ENCODE data around the gene ECE1. TPM values are rescaled to one million over a fixed set of nuclear protein-coding genes. Genes with fewer than 3 reads are reported as not detected.

The ECE1 gene
- total and polyA plus RNA-seq, 9 donors = 37.3 to 313 (median 119) TPM

DNA sequence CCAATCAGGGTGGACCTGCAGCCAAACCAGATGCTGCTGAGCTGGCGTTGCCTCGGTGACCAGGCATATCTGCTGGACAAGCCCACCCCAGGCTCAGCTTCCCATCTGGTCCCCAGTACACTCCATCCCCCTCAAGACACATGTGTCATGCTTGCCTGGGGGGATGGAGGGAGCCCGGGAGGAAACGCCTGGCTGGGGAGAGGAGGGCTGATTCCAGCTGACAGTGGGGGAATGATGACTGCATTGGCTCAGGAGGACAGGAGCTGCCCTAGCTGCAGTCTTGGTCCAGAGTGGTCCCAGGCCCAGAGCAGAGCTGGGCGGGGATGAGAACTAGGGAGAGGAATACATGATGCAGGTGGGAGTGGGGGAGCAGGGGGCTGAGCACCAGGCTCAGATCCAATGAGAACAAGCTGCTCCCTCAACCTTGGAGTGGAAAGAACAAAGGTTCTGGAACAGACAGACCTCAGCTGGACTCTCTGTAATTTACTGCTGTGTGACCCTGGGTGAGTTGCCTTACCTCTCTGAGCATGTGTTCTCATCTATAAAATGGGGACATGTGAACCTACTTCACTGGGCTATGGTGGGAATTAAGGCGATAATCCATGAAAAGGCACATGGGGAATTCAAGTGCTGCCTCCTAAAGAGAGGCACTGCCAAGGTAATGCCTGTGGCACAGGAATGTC lies 23.1 kb upstream of the ECE1 start:
- Histone ChIP-seq H3K27me3 (no peaks in the 10 kb centered on the region), H3K4me1 (ENCODE audit: insufficient read depth) (peaks cover 33% of the 10 kb centered on the region), H3K4me3 (no peak overlapping the region), H3K9me3 (no peaks in the 10 kb centered on the region), H3K36me3 (no peaks in the 10 kb centered on the region), H3K27ac (peak overlapping the region; percentile 45 to 93)
- 31 to 45% (median 45%) methylated on average over 6 of the region's 6 CpGs for WGBS, 3 donors
- intact Hi-C loops (cut with DNase I) = no loop called here
- TF ChIP-seq EP300 (IDR thresholded peaks at IDR 0.05) (no peak), POLR2A (IDR thresholded peaks at IDR 0.05) (no peak)
- TF ChIP-seq, protein P1, sequence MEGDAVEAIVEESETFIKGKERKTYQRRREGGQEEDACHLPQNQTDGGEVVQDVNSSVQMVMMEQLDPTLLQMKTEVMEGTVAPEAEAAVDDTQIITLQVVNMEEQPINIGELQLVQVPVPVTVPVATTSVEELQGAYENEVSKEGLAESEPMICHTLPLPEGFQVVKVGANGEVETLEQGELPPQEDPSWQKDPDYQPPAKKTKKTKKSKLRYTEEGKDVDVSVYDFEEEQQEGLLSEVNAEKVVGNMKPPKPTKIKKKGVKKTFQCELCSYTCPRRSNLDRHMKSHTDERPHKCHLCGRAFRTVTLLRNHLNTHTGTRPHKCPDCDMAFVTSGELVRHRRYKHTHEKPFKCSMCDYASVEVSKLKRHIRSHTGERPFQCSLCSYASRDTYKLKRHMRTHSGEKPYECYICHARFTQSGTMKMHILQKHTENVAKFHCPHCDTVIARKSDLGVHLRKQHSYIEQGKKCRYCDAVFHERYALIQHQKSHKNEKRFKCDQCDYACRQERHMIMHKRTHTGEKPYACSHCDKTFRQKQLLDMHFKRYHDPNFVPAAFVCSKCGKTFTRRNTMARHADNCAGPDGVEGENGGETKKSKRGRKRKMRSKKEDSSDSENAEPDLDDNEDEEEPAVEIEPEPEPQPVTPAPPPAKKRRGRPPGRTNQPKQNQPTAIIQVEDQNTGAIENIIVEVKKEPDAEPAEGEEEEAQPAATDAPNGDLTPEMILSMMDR (IDR thresholded peaks at IDR 0.05) = no peak
- peak in 1 of 5 donors; percentile 57 for DNase-seq

DNA sequence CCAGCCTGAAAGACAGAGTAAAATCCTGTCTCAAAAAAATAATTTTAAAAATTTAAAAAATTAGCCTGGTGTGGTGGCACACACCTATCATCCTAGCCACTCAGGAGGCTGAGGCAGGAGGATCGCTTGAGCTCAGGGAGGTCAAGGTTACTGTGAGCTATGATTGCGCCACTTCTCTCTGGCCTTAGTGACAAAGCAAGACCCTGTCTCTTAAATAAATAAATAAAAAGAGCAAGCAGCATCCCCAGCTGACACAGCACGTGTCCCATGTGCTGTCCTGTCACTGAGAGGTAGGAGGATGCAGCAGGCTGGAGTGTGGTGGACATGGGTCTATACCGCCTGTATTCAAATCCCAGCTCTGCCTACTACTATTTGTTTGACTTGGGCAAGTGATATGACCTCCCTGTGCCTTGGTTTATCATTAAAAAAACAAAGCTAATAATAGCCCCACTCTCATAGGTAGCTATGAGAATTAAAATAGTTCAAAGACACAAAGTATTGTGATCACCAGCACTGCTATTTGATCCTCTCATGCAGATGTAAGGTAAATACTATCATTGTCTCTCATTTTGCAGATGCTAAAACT lies 22.2 kb upstream of the ECE1 start:
- Histone ChIP-seq H3K4me1 (ENCODE audit: insufficient read depth) (peaks cover 31% of the 10 kb centered on the region), H3K27ac (peak overlapping the region in 1 of 2 donors; percentile 45), H3K4me3 (no peak overlapping the region), H3K36me3 (no peaks in the 10 kb centered on the region), H3K27me3 (no peaks in the 10 kb centered on the region), H3K9me3 (no peaks in the 10 kb centered on the region)
- TF ChIP-seq, protein P1 (IDR thresholded peaks at IDR 0.05) = no peak
- TF ChIP-seq EP300 (IDR thresholded peaks at IDR 0.05) = no peak
- TF ChIP-seq POLR2A (IDR thresholded peaks at IDR 0.05) = no peak
- intact Hi-C loops (cut with DNase I) = no loop called here
- 80 to 88% (median 88%) methylated on average over 4 of the region's 4 CpGs for WGBS, 3 donors
- no peak for DNase-seq

DNA sequence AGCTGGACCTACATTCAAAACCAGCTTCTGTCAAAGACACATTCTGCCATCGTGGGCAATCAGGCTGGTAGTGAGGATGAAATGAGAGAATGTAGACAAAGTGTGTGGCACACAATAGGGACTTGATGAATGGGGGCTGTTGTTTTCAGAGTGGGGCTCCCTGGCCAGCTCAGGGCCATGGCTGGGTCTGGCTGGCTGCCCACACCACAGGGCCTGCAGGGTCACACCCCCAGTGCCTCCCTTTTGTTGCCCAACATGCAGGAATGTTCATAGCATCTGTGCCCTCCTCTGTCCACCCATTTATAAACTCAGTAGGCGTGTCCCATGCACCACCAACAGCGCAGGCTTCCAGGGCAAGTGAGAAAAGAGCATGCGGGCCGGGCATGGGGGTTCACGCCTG lies 20.8 kb upstream of the ECE1 start:
- 94 to 97% (median 97%) methylated on average over 6 of the region's 6 CpGs for WGBS, 3 donors
- no peak overlapping the region for H3K4me3 ChIP-seq
- intact Hi-C loops (cut with DNase I) = no loop called here
- H3K27me3 ChIP-seq = no peaks in the 10 kb centered on the region
- peaks cover 27% of the 10 kb centered on the region for H3K4me1 ChIP-seq (ENCODE audit: insufficient read depth)
- no peaks in the 10 kb centered on the region for H3K36me3 ChIP-seq
- H3K9me3 ChIP-seq = no peaks in the 10 kb centered on the region
- TF ChIP-seq EP300 (IDR thresholded peaks at IDR 0.05) (no peak), POLR2A (IDR thresholded peaks at IDR 0.05) (no peak)
- TF ChIP-seq, protein P1 (IDR thresholded peaks at IDR 0.05) = no peak
- DNase-seq = peak in 2 of 5 donors; percentile 36 to 47
- H3K27ac ChIP-seq = no peak overlapping the region

DNA sequence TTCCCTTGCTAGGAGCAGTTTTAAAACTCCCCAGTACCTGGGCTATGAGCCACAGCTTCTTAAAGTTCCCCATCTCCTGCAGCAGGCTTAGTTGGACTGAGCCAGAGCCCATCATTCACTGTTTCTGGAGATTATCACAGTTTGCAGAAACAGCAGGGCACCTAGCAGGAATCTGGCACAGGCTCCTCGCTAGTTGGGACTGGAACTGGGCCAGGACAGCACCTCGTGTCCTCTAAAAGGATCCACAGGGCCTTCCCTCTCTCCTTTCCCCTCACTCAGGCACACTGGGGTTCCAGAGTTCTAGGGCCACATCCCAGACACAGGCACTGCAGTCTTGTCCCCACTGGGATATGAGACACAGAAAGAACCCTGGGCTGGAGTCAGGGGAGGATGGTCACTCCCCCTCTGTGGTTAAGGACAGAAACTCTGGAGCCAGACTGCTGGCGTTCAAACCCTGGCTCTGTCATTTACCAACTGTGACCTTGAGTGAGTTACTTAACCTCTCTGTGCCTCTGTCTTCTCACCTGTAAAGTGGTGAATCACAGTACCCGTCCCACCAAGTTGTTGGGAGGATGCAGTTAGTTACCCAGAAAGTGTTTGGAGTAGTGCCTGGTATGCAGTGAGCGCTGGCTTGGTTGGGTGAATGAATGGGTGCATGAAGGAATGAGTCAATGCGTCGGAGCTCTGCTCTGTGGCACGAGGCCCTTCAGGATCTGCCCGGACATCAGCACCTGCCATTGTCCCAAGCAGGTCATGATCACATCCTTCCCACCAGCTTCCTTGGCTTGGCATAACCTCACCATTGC lies 18.8 kb upstream of the ECE1 start:
- 58 to 62% (median 60%) methylated on average over 9 of the region's 9 CpGs for WGBS, 3 donors
- intact Hi-C loops (cut with DNase I) = no loop called here
- Histone ChIP-seq H3K27me3 (no peaks in the 10 kb centered on the region), H3K4me3 (no peak overlapping the region), H3K27ac (peak overlapping the region in 1 of 2 donors; percentile 59), H3K4me1 (ENCODE audit: insufficient read depth) (peaks cover 26% of the 10 kb centered on the region), H3K9me3 (no peaks in the 10 kb centered on the region), H3K36me3 (no peaks in the 10 kb centered on the region)
- TF ChIP-seq, protein P1 (IDR thresholded peaks at IDR 0.05) = no peak
- TF ChIP-seq POLR2A (IDR thresholded peaks at IDR 0.05) = no peak
- no peak for TF ChIP-seq EP300 (IDR thresholded peaks at IDR 0.05)
- DNase-seq = peak in 3 of 5 donors; percentile 68 to 78 (median 74)

All from ovary (tissue), 9 donors.